HEK293 (cell line): ENCODE measurements around the gene GNAZ.

Experiments used
- CTCF ChIP-seq: fragments of 450-650 bp; formaldehyde crosslinking; IDR thresholded peaks from 2 replicates; pipeline ENCODE4 v1.5.1; 2016; ENCODE audit warnings: missing biosample characterization, missing genetic modification characterization
- ZNF843 ChIP-seq: fragments of 450-650 bp; formaldehyde crosslinking; IDR thresholded peaks from 2 replicates; pipeline ENCODE4 v1.5.1; 2016; ENCODE audit warnings: missing biosample characterization, missing genetic modification characterization

GRCh38 chr22:23105919-23106318 is 35.6 kb downstream of the GNAZ start:
- TF ChIP-seq ZNF843 (no peak), CTCF (tag by site-specific recombination) (no peak)
